Epithelial cell of esophagus (primary cell): ENCODE data around the gene NPR1.

Experiments
- DNase-seq: peaks from one replicate; pipeline ENCODE4 v3.0.0; 2010; ENCODE audit warnings: low read depth
- H3K4me3 ChIP-seq: 2 replicates; pipeline ENCODE4 v1.5.1; 2011; ENCODE audit warnings: mild to moderate bottlenecking, low read length, control low read depth
- TF ChIP-seq, protein P1 (sequence below): IDR thresholded peaks from 2 replicates; pipeline ENCODE4 v1.5.1; 2011; ENCODE audit warnings: low read depth, mild to moderate bottlenecking, low read length, control low read depth, inconsistent platforms; ENCODE audit not compliant: insufficient read depth; ENCODE audit errors: missing control alignments

The NPR1 gene

DNA sequence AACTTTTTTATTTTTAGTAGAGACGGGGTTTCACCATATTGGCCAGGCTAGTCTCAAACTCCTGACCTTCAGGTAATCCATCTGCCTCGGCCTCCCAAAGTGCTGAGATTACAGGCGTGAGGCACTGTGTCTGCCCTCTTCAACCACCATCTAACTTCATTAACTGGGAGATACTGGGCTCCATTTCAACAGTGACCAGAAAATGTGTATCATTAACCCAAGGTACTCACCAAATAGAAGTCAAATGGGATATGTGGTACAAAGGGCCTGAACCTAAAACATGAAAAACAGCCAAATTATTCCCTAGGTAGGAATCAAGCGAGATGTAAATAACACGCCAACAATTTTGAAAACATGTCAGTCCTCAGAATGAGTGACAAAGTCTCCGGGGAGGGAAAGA lies 8.9 kb upstream of the NPR1 start:
- TF ChIP-seq, protein P1, sequence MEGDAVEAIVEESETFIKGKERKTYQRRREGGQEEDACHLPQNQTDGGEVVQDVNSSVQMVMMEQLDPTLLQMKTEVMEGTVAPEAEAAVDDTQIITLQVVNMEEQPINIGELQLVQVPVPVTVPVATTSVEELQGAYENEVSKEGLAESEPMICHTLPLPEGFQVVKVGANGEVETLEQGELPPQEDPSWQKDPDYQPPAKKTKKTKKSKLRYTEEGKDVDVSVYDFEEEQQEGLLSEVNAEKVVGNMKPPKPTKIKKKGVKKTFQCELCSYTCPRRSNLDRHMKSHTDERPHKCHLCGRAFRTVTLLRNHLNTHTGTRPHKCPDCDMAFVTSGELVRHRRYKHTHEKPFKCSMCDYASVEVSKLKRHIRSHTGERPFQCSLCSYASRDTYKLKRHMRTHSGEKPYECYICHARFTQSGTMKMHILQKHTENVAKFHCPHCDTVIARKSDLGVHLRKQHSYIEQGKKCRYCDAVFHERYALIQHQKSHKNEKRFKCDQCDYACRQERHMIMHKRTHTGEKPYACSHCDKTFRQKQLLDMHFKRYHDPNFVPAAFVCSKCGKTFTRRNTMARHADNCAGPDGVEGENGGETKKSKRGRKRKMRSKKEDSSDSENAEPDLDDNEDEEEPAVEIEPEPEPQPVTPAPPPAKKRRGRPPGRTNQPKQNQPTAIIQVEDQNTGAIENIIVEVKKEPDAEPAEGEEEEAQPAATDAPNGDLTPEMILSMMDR: no peak
- H3K4me3 ChIP-seq: peak overlapping the region; percentile 66
- DNase-seq: no peak

DNA sequence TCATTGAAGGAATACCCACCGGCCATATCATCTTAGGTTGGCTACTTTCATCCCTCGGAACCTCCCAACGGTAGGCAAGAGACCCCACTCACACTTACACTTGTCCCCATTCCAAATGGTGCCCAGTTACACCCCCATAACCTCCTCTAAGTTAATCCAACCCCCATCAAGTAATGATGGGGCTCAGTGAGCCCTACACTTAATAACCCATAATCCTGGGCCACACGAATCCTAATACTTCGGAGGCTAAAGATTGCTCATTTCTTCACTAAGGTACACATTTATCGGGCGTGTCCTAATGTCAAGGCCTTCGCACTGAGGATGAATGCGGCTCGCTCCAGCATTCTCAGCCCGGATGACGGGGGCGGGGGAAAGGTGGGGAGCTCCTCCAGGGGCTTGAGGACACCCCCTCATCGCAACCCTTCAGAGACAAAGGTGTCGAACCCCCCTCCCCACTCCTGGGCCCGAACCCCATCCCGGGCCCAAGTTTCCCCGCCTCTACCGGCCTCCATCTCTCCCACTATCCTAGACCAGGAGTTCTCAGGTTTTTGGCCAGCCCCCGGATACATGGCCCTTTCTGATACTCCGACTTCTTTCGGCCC lies 8.1 kb upstream of the NPR1 start:
- no peak for DNase-seq
- TF ChIP-seq, protein P1: no peak
- H3K4me3 ChIP-seq: peak overlapping the region; percentile 66

DNA sequence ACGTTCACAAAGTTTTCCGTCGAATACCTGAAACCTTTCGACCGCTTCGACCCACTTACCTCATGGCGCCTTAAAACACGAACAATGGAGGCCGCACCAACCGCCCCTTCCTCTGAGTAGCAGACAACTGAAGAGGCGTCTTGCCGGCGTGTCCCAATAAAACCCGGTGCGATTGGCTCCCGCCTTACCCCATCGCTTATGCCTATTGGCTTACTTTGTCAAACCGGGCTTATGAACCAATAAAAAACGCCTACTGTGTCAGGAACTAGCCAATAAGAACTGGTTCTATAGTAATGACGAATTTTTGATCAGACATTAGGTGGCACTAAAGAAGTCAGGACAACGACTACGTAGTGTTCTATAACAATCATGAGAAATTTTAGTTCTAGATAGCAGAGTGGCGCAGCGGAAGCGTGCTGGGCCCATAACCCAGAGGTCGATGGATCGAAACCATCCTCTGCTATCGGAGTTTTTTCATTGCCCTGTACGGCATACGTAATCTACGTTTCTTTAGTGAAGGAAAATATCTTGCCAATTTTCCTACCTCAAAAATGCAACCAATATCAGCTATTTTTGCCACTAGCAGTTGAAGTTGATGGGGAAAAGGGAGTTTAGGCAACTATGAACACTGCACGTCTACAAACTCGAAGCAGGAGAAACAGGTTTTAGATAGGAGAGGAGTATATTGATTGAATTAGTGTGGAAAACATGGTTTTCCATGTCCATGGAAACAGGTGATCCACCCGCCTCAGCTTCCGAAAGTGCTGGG lies 7.4 kb upstream of the NPR1 start, which contains the start of gene ILF2:
Gene ILF2 (minus strand): TSS at position 135 of the 769 bp plus-strand sequence. CDS start 71 bp downstream, at position 64.
- peak within 1 kb of the TSS; percentile 66 for H3K4me3 ChIP-seq
- DNase-seq: peak; percentile 100
- TF ChIP-seq, protein P1: no peak

DNA sequence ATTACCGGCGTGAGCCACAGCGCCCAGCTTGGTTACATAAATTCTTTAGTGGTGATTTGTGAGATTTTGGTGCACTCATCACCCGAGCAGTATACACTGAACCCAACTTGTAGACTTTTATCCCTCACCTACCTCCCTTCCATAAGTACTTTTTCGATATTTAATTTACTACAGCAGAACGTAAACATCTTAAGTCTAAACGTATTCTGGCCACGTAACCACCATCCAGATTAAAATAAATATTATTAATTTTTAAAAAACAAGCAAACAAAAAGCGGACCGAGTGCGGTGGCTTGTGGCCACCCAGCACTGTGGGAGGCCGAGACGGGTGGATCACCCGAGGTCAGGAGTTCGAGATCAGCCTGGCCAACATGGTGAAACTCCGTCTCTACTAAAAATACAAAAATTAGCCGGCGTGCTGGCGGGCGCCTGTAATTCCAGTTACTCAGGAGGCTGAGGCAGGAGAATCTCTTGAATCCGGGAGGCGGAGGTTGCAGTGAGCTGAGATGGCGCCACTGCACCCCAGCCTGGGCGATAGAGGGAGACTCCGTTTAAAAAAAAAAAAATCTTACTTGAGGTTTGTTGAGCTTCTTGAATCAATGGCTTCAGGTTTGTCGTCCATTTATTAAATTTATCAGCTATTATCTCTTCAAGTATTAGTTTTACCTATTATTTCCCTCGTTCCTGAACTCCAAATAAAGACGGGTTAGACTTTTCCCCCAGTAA lies 6.7 kb upstream of the NPR1 start:
- H3K4me3 ChIP-seq: peak overlapping the region; percentile 61
- DNase-seq: peak; percentile 82

DNA sequence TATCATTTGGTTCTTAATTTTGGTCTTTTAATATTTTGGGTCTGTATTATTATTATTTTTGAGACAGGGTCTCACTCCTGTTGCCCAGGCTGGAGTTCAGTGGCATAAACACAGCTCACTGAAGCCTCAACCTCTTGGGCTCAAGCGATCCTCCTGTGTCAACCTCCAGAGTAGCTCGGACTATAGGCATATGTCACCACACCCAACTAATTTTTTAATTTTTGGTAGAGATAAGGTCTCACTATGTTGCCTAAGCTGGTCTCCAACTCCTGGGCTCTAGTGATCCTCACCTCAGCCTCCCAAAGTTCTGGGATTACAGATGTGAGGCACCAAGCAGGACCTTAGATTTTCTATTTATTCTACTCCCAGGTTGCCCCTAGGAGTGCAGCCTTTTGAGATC lies 5.0 kb upstream of the NPR1 start:
- TF ChIP-seq, protein P1: no peak
- no peak for DNase-seq
- H3K4me3 ChIP-seq: no peak overlapping the region

DNA sequence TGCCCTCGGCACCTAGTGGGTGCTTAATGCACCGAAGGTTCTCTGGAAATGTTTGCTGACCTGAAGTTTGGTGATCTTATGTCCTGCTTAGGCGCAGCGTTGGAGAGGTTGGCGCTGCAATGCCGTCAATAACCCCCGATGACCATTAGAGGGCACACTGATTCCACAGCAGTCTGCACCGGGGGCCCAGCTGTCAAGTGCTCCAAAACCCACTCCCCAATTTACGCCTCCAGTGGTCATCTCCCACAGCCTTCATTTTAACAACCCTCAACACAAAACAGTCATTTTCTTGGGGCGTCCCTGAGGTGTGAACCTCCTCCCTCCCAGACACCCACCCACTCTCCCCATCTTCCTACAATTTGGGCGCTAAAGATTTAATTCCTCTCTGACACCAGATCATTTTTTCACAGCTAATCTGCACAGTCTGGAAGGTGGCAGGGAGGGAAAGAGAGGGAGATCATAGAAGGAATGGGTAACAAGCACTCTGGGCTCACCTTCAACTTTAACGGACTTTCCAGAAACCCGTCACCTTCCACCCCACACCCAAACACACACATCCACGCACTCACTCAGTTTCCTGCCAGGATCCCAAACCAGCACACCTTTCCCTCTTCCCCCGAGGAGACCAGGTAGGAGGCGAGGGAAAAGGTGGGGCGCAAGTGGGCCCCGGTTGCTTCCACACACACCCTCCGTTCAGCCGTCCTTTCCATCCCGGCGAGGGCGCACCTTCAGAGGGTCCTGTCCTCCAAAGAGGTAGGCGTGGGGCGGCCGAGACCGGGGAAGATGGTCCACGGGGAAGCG lies 570 bp upstream of the NPR1 start:
- H3K4me3 ChIP-seq: peak overlapping the region; percentile 25
- DNase-seq: peak; percentile 64
- TF ChIP-seq, protein P1: peak; percentile 92
